Astrocyte (in vitro differentiated cells and primary cell): Measurements from ENCODE around the gene IFT81.

Source experiments
- EZH2 ChIP-seq: IDR thresholded peaks from 2 replicates; pipeline ENCODE4 v1.6.1; 2012; ENCODE audit warnings: mild to moderate bottlenecking, low read length, inconsistent platforms; ENCODE audit not compliant: insufficient read depth
- TF ChIP-seq, protein P1 (sequence below): IDR thresholded peaks from 2 replicates; pipeline ENCODE4 v1.5.1; 2011; ENCODE audit warnings: low read depth, mild to moderate bottlenecking, inconsistent platforms, low read length, moderate library complexity; ENCODE audit not compliant: insufficient read depth

DNA sequence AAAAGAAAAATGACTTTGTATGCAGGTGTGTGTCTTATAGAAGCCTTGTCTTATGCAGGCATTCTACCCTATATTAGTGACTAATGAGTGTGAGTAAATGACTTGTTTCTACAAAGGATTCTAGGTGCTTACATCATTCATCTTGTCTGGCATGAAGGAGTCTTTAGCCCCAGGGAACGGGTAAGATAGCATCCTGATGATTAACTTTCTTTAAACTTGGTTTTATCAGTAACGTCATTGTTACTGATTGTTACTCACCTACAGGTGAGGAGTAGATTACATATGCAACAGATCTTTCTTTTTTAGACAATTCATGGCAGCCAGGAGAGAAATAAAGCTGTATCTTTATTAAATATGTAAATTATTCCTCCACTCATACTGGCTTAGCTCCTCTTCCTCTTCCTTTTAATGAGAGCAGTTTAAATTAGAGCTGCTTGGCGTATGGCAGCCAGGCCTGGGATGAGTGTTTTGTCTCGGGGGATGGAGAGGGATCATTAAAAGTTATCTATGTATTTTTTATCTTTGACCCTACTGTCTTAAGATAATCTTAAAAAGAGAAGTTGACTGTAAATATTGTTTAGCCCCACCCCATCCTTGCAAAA, 99.7 kb downstream of the IFT81 start:
- TF ChIP-seq, protein P1, sequence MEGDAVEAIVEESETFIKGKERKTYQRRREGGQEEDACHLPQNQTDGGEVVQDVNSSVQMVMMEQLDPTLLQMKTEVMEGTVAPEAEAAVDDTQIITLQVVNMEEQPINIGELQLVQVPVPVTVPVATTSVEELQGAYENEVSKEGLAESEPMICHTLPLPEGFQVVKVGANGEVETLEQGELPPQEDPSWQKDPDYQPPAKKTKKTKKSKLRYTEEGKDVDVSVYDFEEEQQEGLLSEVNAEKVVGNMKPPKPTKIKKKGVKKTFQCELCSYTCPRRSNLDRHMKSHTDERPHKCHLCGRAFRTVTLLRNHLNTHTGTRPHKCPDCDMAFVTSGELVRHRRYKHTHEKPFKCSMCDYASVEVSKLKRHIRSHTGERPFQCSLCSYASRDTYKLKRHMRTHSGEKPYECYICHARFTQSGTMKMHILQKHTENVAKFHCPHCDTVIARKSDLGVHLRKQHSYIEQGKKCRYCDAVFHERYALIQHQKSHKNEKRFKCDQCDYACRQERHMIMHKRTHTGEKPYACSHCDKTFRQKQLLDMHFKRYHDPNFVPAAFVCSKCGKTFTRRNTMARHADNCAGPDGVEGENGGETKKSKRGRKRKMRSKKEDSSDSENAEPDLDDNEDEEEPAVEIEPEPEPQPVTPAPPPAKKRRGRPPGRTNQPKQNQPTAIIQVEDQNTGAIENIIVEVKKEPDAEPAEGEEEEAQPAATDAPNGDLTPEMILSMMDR: no peak
- no peak for TF ChIP-seq EZH2
